H9 (cell line): ENCODE measurements around the gene CACNA2D4. TPM values are rescaled to one million over a fixed set of nuclear protein-coding genes. Genes with fewer than 3 reads are reported as not detected.

Source experiments
- DNase-seq: peaks from one replicate; pipeline ENCODE4 v3.0.0-alpha.2; 2017
- H2AFZ ChIP-seq: one replicate; pipeline ENCODE4 v1.6.1; 2013; ENCODE audit warnings: mild to moderate bottlenecking, low read length, control low read depth, moderate library complexity
- H2AK5ac ChIP-seq: 2 replicates; pipeline ENCODE4 v1.6.1; 2013; ENCODE audit warnings: low read length, control low read depth, mixed read lengths; ENCODE audit not compliant: insufficient read length
- H2BK120ac ChIP-seq: one replicate; pipeline ENCODE4 v1.6.1; 2013; ENCODE audit warnings: low read depth, mild to moderate bottlenecking, low read length, control low read depth, inconsistent platforms; ENCODE audit not compliant: poor library complexity, severe bottlenecking
- H2BK12ac ChIP-seq: 2 replicates; pipeline ENCODE4 v1.6.1; 2013; ENCODE audit warnings: low read length, control low read depth, mixed read lengths, low read depth; ENCODE audit not compliant: insufficient read length
- H2BK15ac ChIP-seq: 2 replicates; pipeline ENCODE4 v1.6.1; 2013; ENCODE audit warnings: low read depth, low read length, control low read depth
- H2BK20ac ChIP-seq: one replicate; pipeline ENCODE4 v1.6.1; 2013; ENCODE audit warnings: low read depth, mild to moderate bottlenecking, low read length, control low read depth, inconsistent platforms; ENCODE audit not compliant: poor library complexity, severe bottlenecking
- H2BK5ac ChIP-seq: 2 replicates; pipeline ENCODE4 v1.6.1; 2013; ENCODE audit warnings: low read length, control low read depth, mixed read lengths; ENCODE audit not compliant: insufficient read length
- H3K14ac ChIP-seq: 2 replicates; pipeline ENCODE4 v1.6.1; 2013; ENCODE audit warnings: low read length, control low read depth; ENCODE audit not compliant: insufficient read depth
- H3K18ac ChIP-seq: 2 replicates; pipeline ENCODE4 v1.6.1; 2013; ENCODE audit warnings: low read depth, mild to moderate bottlenecking, mixed read lengths, low read length, control low read depth; ENCODE audit not compliant: insufficient read length
- H3K23ac ChIP-seq: 2 replicates; pipeline ENCODE4 v1.6.1; 2013; ENCODE audit warnings: low read length, control low read depth, mixed read lengths, low read depth; ENCODE audit not compliant: insufficient read length
- H3K23me2 ChIP-seq: 2 replicates; pipeline ENCODE4 v1.6.1; 2013; ENCODE audit warnings: low read depth, mild to moderate bottlenecking, mixed read lengths, low read length, control low read depth; ENCODE audit not compliant: insufficient read length, poor library complexity, severe bottlenecking
- H3K27ac ChIP-seq: 2 replicates; pipeline ENCODE4 v1.5.1; 2013; ENCODE audit warnings: low read length, control low read depth, mixed read lengths, low read depth; ENCODE audit not compliant: insufficient read length
- H3K27me3 ChIP-seq: 2 replicates; pipeline ENCODE4 v1.6.1; 2013; ENCODE audit warnings: low read length, control low read depth, inconsistent platforms; ENCODE audit not compliant: insufficient read depth
- H3K4ac ChIP-seq: 2 replicates; pipeline ENCODE4 v1.6.1; 2013; ENCODE audit warnings: low read depth, mild to moderate bottlenecking, control low read depth, inconsistent platforms, low read length, moderate library complexity
- H3K4me1 ChIP-seq: 2 replicates; pipeline ENCODE4 v1.6.1; 2013; ENCODE audit warnings: low read length, control low read depth, inconsistent platforms; ENCODE audit not compliant: insufficient read depth
- H3K4me2 ChIP-seq: 2 replicates; pipeline ENCODE4 v1.6.1; 2013; ENCODE audit warnings: low read length, control low read depth, mixed read lengths; ENCODE audit not compliant: insufficient read length, insufficient read depth
- H3K56ac ChIP-seq: 2 replicates; pipeline ENCODE4 v1.6.1; 2013; ENCODE audit warnings: low read depth, mild to moderate bottlenecking, mixed read lengths, low read length, control low read depth; ENCODE audit not compliant: insufficient read length
- H3K79me1 ChIP-seq: 2 replicates; pipeline ENCODE4 v1.6.1; 2013; ENCODE audit warnings: low read depth, mild to moderate bottlenecking, moderate library complexity, low read length, control low read depth, inconsistent platforms; ENCODE audit not compliant: insufficient read depth, poor library complexity, severe bottlenecking
- H3K79me2 ChIP-seq: 2 replicates; pipeline ENCODE4 v1.6.1; 2013; ENCODE audit warnings: low read length, control low read depth, inconsistent platforms; ENCODE audit not compliant: insufficient read depth
- H3K9ac ChIP-seq: 2 replicates; pipeline ENCODE4 v1.6.1; 2013; ENCODE audit warnings: low read length, control low read depth, mixed read lengths; ENCODE audit not compliant: insufficient read length; ENCODE audit errors: extremely low read depth
- H3K9me3 ChIP-seq: one replicate; pipeline ENCODE4 v1.6.1; 2013; ENCODE audit warnings: low read depth, low read length, inconsistent platforms; ENCODE audit not compliant: control insufficient read depth
- H3T11ph ChIP-seq: one replicate; pipeline ENCODE4 v1.6.1; 2013; ENCODE audit warnings: mild to moderate bottlenecking, low read length, control low read depth, inconsistent platforms
- H4K20me1 ChIP-seq: one replicate; pipeline ENCODE4 v1.6.1; 2013; ENCODE audit not compliant: control insufficient read depth, insufficient read length, insufficient read depth
- H4K5ac ChIP-seq: 2 replicates; pipeline ENCODE4 v1.6.1; 2013; ENCODE audit warnings: low read depth, mild to moderate bottlenecking, mixed read lengths, low read length, control low read depth; ENCODE audit not compliant: insufficient read length
- H4K8ac ChIP-seq: replicated peaks from 2 replicates; pipeline ENCODE4 v1.6.1; 2013; ENCODE audit warnings: low read length, control low read depth, mixed read lengths, low read depth; ENCODE audit not compliant: insufficient read length
- H4K91ac ChIP-seq: 2 replicates; pipeline ENCODE4 v1.6.1; 2013; ENCODE audit warnings: low read depth, mild to moderate bottlenecking, moderate library complexity, mixed read lengths, low read length, control low read depth; ENCODE audit not compliant: insufficient read length
- H3K27ac Mint-ChIP-seq, 3 experiments: 2 replicates in 2 of 3; 3 replicates in 1 of 3; pipeline ENCODE4 v1.8.0; 2020 to 2021; ENCODE audit warnings: mixed read lengths in 3 of 3, mild to moderate bottlenecking in 1 of 3, moderate library complexity in 1 of 3
- H3K27me3 Mint-ChIP-seq: 2 replicates; pipeline ENCODE4 v1.8.0; 2021; ENCODE audit warnings: low read depth, mild to moderate bottlenecking, moderate library complexity, mixed read lengths
- H3K36me3 Mint-ChIP-seq, 3 experiments: 2 replicates in 2 of 3; 3 replicates in 1 of 3; pipeline ENCODE4 v1.8.0; 2020 to 2021; ENCODE audit warnings: low read depth in 3 of 3, mixed read lengths in 3 of 3; ENCODE audit not compliant: insufficient read depth in 1 of 3
- H3K4me1 Mint-ChIP-seq, 2 experiments: 2 replicates each; pipeline ENCODE4 v1.8.0; 2020; ENCODE audit warnings: mixed read lengths in 2 of 2
- H3K4me3 Mint-ChIP-seq, 2 experiments: 2 replicates in 1 of 2; 3 replicates in 1 of 2; pipeline ENCODE4 v1.8.0; 2020 to 2021; ENCODE audit warnings: mild to moderate bottlenecking in 2 of 2, mixed read lengths in 2 of 2, moderate library complexity in 1 of 2
- H3K9me3 Mint-ChIP-seq, 2 experiments: 2 replicates in 1 of 2; 3 replicates in 1 of 2; pipeline ENCODE4 v1.8.0; 2020; ENCODE audit warnings: mild to moderate bottlenecking in 2 of 2, mixed read lengths in 2 of 2, moderate library complexity in 1 of 2
- CTCF ChIP-seq: fragments of 200-600 bp; sonication (generic); conservative IDR thresholded peaks from 3 replicates; pipeline ENCODE4 v1.8.0; 2021; ENCODE audit warnings: antibody characterized with exemption, mild to moderate bottlenecking
- WGBS: extraction: QIAGEN DNeasy Blood & Tissue Kit; methylation state at CpG from one replicate; pipeline ENCODE4 v1.1.7; 2013; ENCODE audit warnings: missing lambda C conversion rate, low lambda C conversion rate, mixed read lengths; ENCODE audit not compliant: insufficient read length; ENCODE audit errors: extremely low coverage; 5-methylcytosine and 5-hydroxymethylcytosine counted together
- total RNA-seq: library from RNA; stranded (reverse); gene quantifications from 2 replicates; pipeline ENCODE4 v1.2.1, GENCODE V29; 2021

The CACNA2D4 gene
- total RNA-seq, 1 experiment from 2014 or later = 0.79 TPM

GRCh38 chr12:1809591-1810190 is 108.8 kb downstream of the CACNA2D4 start:
- Histone ChIP-seq H3K27me3 (0 out of 2 replicates have a peak, but pooled peaks cover 2% of the 10 kb centered on the region), H2BK5ac (no peak overlapping the region), H3K4me2 (no peak overlapping the region), H3K79me1 (no peaks in the 10 kb centered on the region), H2AK5ac (no peak overlapping the region), H3K27ac (no peak overlapping the region), H3K23me2 (no peaks in the 10 kb centered on the region), H3K23ac (no peak overlapping the region), H2BK15ac (no peak overlapping the region), H3K9me3 (no peaks in the 10 kb centered on the region), H3K4me1 (no peaks in the 10 kb centered on the region), H4K20me1 (no peaks in the 10 kb centered on the region), H3K4ac (no peak overlapping the region), H3K56ac (no peak overlapping the region), H2AFZ (no peak overlapping the region), H3K14ac (no peak overlapping the region), H2BK120ac (no peak overlapping the region), H2BK20ac (no peak overlapping the region), H3K79me2 (no peaks in the 10 kb centered on the region), H4K91ac (no peak overlapping the region), H4K5ac (no peak overlapping the region), H4K8ac (no peak overlapping the region), H2BK12ac (no peak overlapping the region), H3K18ac (no peak overlapping the region), H3T11ph (no peak overlapping the region), H3K9ac (no peak overlapping the region)
- H3K4me1 Mint-ChIP-seq = peaks cover 0 to 4% of the 10 kb centered on the region in 2 experiments; a peak in 2 of 4 replicates
- no CpG with 5 or more reads among the region's 13 CpGs for WGBS
- no peaks in the 10 kb centered on the region for H3K36me3 Mint-ChIP-seq
- DNase-seq = no peak
- TF ChIP-seq CTCF = no peak
- peaks cover 5% of the 10 kb centered on the region for H3K27me3 Mint-ChIP-seq
- no peak overlapping the region for H3K4me3 Mint-ChIP-seq
- no peaks in the 10 kb centered on the region for H3K9me3 Mint-ChIP-seq
- no peak overlapping the region for H3K27ac Mint-ChIP-seq
